HEK293 (cell line): ENCODE measurements around the gene KRTCAP2.
A peak's percentile ranks its signal among the peaks of the same experiment; 100 is the strongest.

Experiments
- CTCF ChIA-PET: fragments of 350-600 bp; formaldehyde crosslinking; extraction: SDS; loops from one replicate; lab custom pipeline; 2021; ENCODE audit warnings: antibody characterized with exemption; lab: Yijun Ruan, JAX
- POLR2A ChIA-PET: fragments of 300-600 bp; formaldehyde crosslinking; extraction: SDS; loops from one replicate; lab custom pipeline; 2020; ENCODE audit warnings: antibody characterized with exemption, inconsistent platforms; lab: Yijun Ruan, JAX
- H3K27ac ChIP-seq: fragments of 200-500 bp; sonication (Bioruptor generic); 2 replicates; pipeline ENCODE4 v1.5.1; 2014; ENCODE audit warnings: low read depth, low read length, control low read depth, inconsistent platforms; ENCODE audit errors: extremely low read depth
- H3K36me3 ChIP-seq, 2 experiments: fragments of 200-500 bp in 1 of 2; sonication (Bioruptor generic) in 1 of 2; 1 replicate in 1 of 2; 2 replicates in 1 of 2; pipeline ENCODE4 v1.5.1; 2014 to 2017; ENCODE audit warnings: inconsistent platforms in 2 of 2, low read length in 2 of 2; ENCODE audit not compliant: control insufficient read depth in 2 of 2, insufficient read depth in 1 of 2
- H3K4me1 ChIP-seq: fragments of 200-500 bp; sonication (Bioruptor generic); 2 replicates; pipeline ENCODE4 v1.5.1; 2014; ENCODE audit warnings: mild to moderate bottlenecking, low read length, inconsistent platforms; ENCODE audit not compliant: control insufficient read depth, insufficient read depth
- H3K4me3 ChIP-seq: 2 replicates; pipeline ENCODE4 v1.5.1; 2011; ENCODE audit warnings: low read depth, mild to moderate bottlenecking, control low read depth, low read length, moderate library complexity
- H3K9me3 ChIP-seq: fragments of 200-500 bp; sonication (Bioruptor generic); 2 replicates; pipeline ENCODE4 v1.5.1; 2014; ENCODE audit warnings: low read depth, low read length, inconsistent platforms; ENCODE audit not compliant: control insufficient read depth, insufficient read depth
- ATF2 ChIP-seq: fragments of 450-650 bp; formaldehyde crosslinking; IDR thresholded peaks from 2 replicates; pipeline ENCODE4 v1.5.1; 2016; ENCODE audit warnings: missing biosample characterization, missing genetic modification characterization, low read depth
- BCL6B ChIP-seq: fragments of 450-650 bp; formaldehyde crosslinking; IDR thresholded peaks from 2 replicates; pipeline ENCODE4 v1.5.1; 2017; ENCODE audit warnings: missing biosample characterization, missing genetic modification characterization
- HIC1 ChIP-seq: fragments of 450-650 bp; formaldehyde crosslinking; IDR thresholded peaks from 2 replicates; pipeline ENCODE4 v1.5.1; 2016; ENCODE audit warnings: missing biosample characterization, missing genetic modification characterization
- MZF1 ChIP-seq: fragments of 450-650 bp; formaldehyde crosslinking; IDR thresholded peaks from 2 replicates; pipeline ENCODE4 v1.5.1; 2017; ENCODE audit warnings: missing biosample characterization, missing genetic modification characterization, borderline replicate concordance
- PRDM2 ChIP-seq: fragments of 450-650 bp; formaldehyde crosslinking; IDR thresholded peaks from 2 replicates; pipeline ENCODE4 v1.5.1; 2016; ENCODE audit warnings: missing biosample characterization, missing genetic modification characterization, borderline replicate concordance
- PRDM6 ChIP-seq: fragments of 450-650 bp; formaldehyde crosslinking; IDR thresholded peaks from 2 replicates; pipeline ENCODE4 v1.5.1; 2017; ENCODE audit warnings: missing biosample characterization, missing genetic modification characterization
- SP3 ChIP-seq: fragments of 450-650 bp; formaldehyde crosslinking; IDR thresholded peaks from 2 replicates; pipeline ENCODE4 v1.5.1; 2016; ENCODE audit warnings: missing biosample characterization, missing genetic modification characterization
- ZNF302 ChIP-seq: fragments of 450-650 bp; formaldehyde crosslinking; IDR thresholded peaks from 2 replicates; pipeline ENCODE4 v1.5.1; 2016; ENCODE audit warnings: missing biosample characterization, missing genetic modification characterization, low read depth
- ZNF426 ChIP-seq: fragments of 450-650 bp; formaldehyde crosslinking; IDR thresholded peaks from 2 replicates; pipeline ENCODE4 v1.5.1; 2017; ENCODE audit warnings: missing biosample characterization, missing genetic modification characterization, mild to moderate bottlenecking, inconsistent platforms, moderate library complexity
- ZNF518A ChIP-seq: fragments of 450-650 bp; formaldehyde crosslinking; conservative IDR thresholded peaks from 2 replicates; pipeline ENCODE4 v1.5.1; 2016; ENCODE audit warnings: low read depth, missing biosample characterization, missing genetic modification characterization
- ZNF623 ChIP-seq: fragments of 450-650 bp; formaldehyde crosslinking; IDR thresholded peaks from 2 replicates; pipeline ENCODE4 v1.5.1; 2016; ENCODE audit warnings: missing biosample characterization, missing genetic modification characterization
- ZNF660 ChIP-seq: fragments of 450-650 bp; IDR thresholded peaks from 2 replicates; pipeline ENCODE4 v1.5.1; 2018; ENCODE audit warnings: missing biosample characterization, mild to moderate bottlenecking, missing genetic modification characterization
- ZNF776 ChIP-seq: fragments of 450-650 bp; formaldehyde crosslinking; IDR thresholded peaks from 2 replicates; pipeline ENCODE4 v1.5.0; 2017; ENCODE audit warnings: missing biosample characterization, missing genetic modification characterization, borderline replicate concordance
- ZNF785 ChIP-seq: fragments of 450-650 bp; formaldehyde crosslinking; IDR thresholded peaks from 2 replicates; pipeline ENCODE4 v1.5.1; 2016; ENCODE audit warnings: missing biosample characterization, missing genetic modification characterization
- ZSCAN30 ChIP-seq: fragments of 450-650 bp; IDR thresholded peaks from 2 replicates; pipeline ENCODE4 v1.5.1; 2018; ENCODE audit warnings: missing biosample characterization, mild to moderate bottlenecking, missing genetic modification characterization, moderate library complexity

Gene KRTCAP2

GRCh38 chr1:155141749-155142148 is 31.4 kb downstream of the KRTCAP2 start (continued):
- no peak for TF ChIP-seq PRDM2 (tag by site-specific recombination)
- TF ChIP-seq, all 188 proteins: peak for 0

- Histone ChIP-seq H3K4me3 (peak overlapping the region; percentile 79), H3K9me3 (no peaks in the 10 kb centered on the region), H3K36me3 (peaks cover 0 to 19% of the 10 kb centered on the region in 2 experiments; a peak in 2 of 3 replicates), H3K27ac (peak overlapping the region; percentile 60; the same call in 1 of the 2 replicates), H3K4me1 (no peaks in the 10 kb centered on the region)
- POLR2A ChIA-PET: interaction anchor here (1.0 to 1.5 kb wide), 4 partner anchors 12 to 55 kb away, joined by 3 to 5 read pairs (median 4); no protein-coding TSS in a partner anchor
- CTCF ChIA-PET: interaction anchor here (1.0 to 1.1 kb wide), 3 partner anchors 31 to 54 kb away, joined by 3 read pairs; partner anchors contain the start of gene KRTCAP2
- TF ChIP-seq ZNF776 (tag by site-specific recombination): no peak
- no peak for TF ChIP-seq ZNF426 (tag by site-specific recombination)
- TF ChIP-seq MZF1: no peak
- no peak for TF ChIP-seq ZSCAN30
- no peak for TF ChIP-seq ZNF302
- TF ChIP-seq BCL6B (tag by site-specific recombination): no peak
- no peak for TF ChIP-seq PRDM6 (tag by site-specific recombination)
- peak; percentile 74; the same call in 1 of the 2 replicates for TF ChIP-seq ZNF518A (tag by site-specific recombination)
- TF ChIP-seq SP3: peak; percentile 7; the same call in 1 of the 2 replicates
- no peak for TF ChIP-seq ZNF660 (tag by site-specific recombination)
- no peak for TF ChIP-seq ZNF785 (tag by site-specific recombination)
- TF ChIP-seq ZNF623 (tag by site-specific recombination): no peak
- TF ChIP-seq ATF2 (tag by site-specific recombination): no peak
- no peak for TF ChIP-seq HIC1
These were observed 32.5 kb downstream of the KRTCAP2 start for GRCh38 chr1:155140630-155140953.
